Measurements from ENCODE around the gene DCLRE1C. TPM values are rescaled to one million over a fixed set of nuclear protein-coding genes. Genes with fewer than 3 reads are reported as not detected.

Gene DCLRE1C
- total and polyA plus RNA-seq, 9 of the 15 experiments (the other 6 are each of a cell fraction or from before 2014, with no cell fraction given), result 8.8 to 22.2 (median 13.9) TPM

GRCh38 chr10:14947268-14947667, 6.6 kb downstream of the DCLRE1C start:
- intact Hi-C loops (cut with micrococcal nuclease) (no loop called here), in situ Hi-C loops (cut with MboI) (no loop called here)
- no peaks in the 10 kb centered on the region for H3K27me3 ChIP-seq (ENCODE audit: control insufficient read depth in 2 of 2, insufficient read depth in 2 of 2, low read length in 2 of 2)
- no peak for DNase-seq (ENCODE audit: extremely low read depth in 1 of 4, low spot score in 3 of 4)
- BruUV-seq (replicated peaks), result no TSS peak
- H3K9ac ChIP-seq (ENCODE audit: insufficient read depth in 1 of 2, low read depth in 2 of 2, low read length in 2 of 2), result no peak overlapping the region
- ATAC-seq, result no peak
- ChIA-PET POLR2A (no interaction called here), CTCF (ENCODE audit: low intra/inter-chr PET ratio) (no interaction called here)
- FAIRE-seq, result no peak
- H3K79me2 ChIP-seq (ENCODE audit: control insufficient read depth, insufficient read depth, low read length), result peaks cover 28% of the 10 kb centered on the region
- H3K9me3 ChIP-seq (replicated peaks; ENCODE audit: control insufficient read depth, insufficient read depth, low read depth, low read length), result no peaks in the 10 kb centered on the region; the same call in 1 of the 2 replicates
- peaks cover 0 to 9% of the 10 kb centered on the region in 2 experiments; a peak in 2 of 5 replicates for H3K4me1 ChIP-seq (replicated peaks in 1 of 2; ENCODE audit: control insufficient read depth in 2 of 2, insufficient read depth in 2 of 2, low read length in 2 of 2)
- no peak overlapping the region for H3K4me3 ChIP-seq
- H4K20me1 ChIP-seq (replicated peaks; ENCODE audit: control insufficient read depth, insufficient read depth, low read length), result 0 out of 2 replicates have a peak, but pooled peaks cover 3% of the 10 kb centered on the region
- H2AFZ ChIP-seq (ENCODE audit: low read depth, low read length), result no peak overlapping the region
- H3K4me2 ChIP-seq (ENCODE audit: insufficient read depth, low read length), result no peak overlapping the region
- TF ChIP-seq RBM25 (IDR thresholded peaks at IDR 0.05; ENCODE audit: low read depth, low read length, severe bottlenecking), result peak; percentile 61
- TF ChIP-seq CLOCK (CRISPR knock-in tag; IDR thresholded peaks at IDR 0.05; ENCODE audit: borderline replicate concordance), result no peak
- 100% methylated on average over 1 of the region's 1 CpG for WGBS (ENCODE audit: insufficient coverage, low coverage, missing lambda C conversion rate)
- H3K9me1 ChIP-seq (ENCODE audit: control insufficient read depth, insufficient read depth, low read length), result no peaks in the 10 kb centered on the region
- H3K36me3 ChIP-seq (ENCODE audit: control insufficient read depth, insufficient read depth, low read length), result peaks cover 71% of the 10 kb centered on the region
- H3K27ac ChIP-seq (ENCODE audit: extremely low read depth, low read depth, low read length), result no peak overlapping the region

GRCh38 chr10:14945108-14945507, 8.8 kb downstream of the DCLRE1C start:
- CTCF ChIA-PET (ENCODE audit: low intra/inter-chr PET ratio), result no interaction called here
- Histone ChIP-seq H3K36me3 (ENCODE audit: control insufficient read depth, insufficient read depth, low read length) (peaks cover 61% of the 10 kb centered on the region), H3K9ac (ENCODE audit: insufficient read depth in 1 of 2, low read depth in 2 of 2, low read length in 2 of 2) (no peak overlapping the region), H3K4me2 (ENCODE audit: insufficient read depth, low read length) (no peak overlapping the region), H3K27me3 (ENCODE audit: control insufficient read depth in 2 of 2, insufficient read depth in 2 of 2, low read length in 2 of 2) (no peaks in the 10 kb centered on the region), H3K4me1 (replicated peaks in 1 of 2; ENCODE audit: control insufficient read depth in 2 of 2, insufficient read depth in 2 of 2, low read length in 2 of 2) (no peaks in the 10 kb centered on the region), H3K4me3 (no peak overlapping the region), H3K9me3 (replicated peaks; ENCODE audit: control insufficient read depth, insufficient read depth, low read depth, low read length) (no peaks in the 10 kb centered on the region; the same call in 1 of the 2 replicates), H3K9me1 (ENCODE audit: control insufficient read depth, insufficient read depth, low read length) (no peaks in the 10 kb centered on the region), H3K27ac (ENCODE audit: extremely low read depth, low read depth, low read length) (no peak overlapping the region), H4K20me1 (replicated peaks; ENCODE audit: control insufficient read depth, insufficient read depth, low read length) (no peaks in the 10 kb centered on the region), H2AFZ (ENCODE audit: low read depth, low read length) (no peak overlapping the region), H3K79me2 (ENCODE audit: control insufficient read depth, insufficient read depth, low read length) (peaks cover 8% of the 10 kb centered on the region; the same call in 1 of the 3 replicates)
- intact Hi-C loops (cut with micrococcal nuclease) (no loop called here), in situ Hi-C loops (cut with MboI) (no loop called here)
- POLR2A ChIA-PET, result interaction anchor here (1.2 kb wide), 1 partner anchor 14 kb away, joined by 3 read pairs; the partner anchor contains the start of gene MEIG1
- 91% methylated on average over 5 of the region's 5 CpGs for WGBS (ENCODE audit: insufficient coverage, low coverage, missing lambda C conversion rate)
- BruUV-seq (replicated peaks), result no TSS peak
- no peak for DNase-seq (ENCODE audit: extremely low read depth in 1 of 4, low spot score in 3 of 4)
- ATAC-seq, result no peak
- no peak for FAIRE-seq
- TF ChIP-seq CEBPB (tag; IDR thresholded peaks at IDR 0.05) (peak; percentile 48; the same call in 1 of the 2 replicates), CEBPG (CRISPR knock-in tag; IDR thresholded peaks at IDR 0.05) (no peak), CEBPG (tag; conservative IDR thresholded peaks at IDR 0.05 in 1 of 2, IDR thresholded peaks at IDR 0.05 in 1 of 2) (peak; percentile 46 to 58; a peak in 3 of 4 replicates), ZNF511 (CRISPR knock-in tag; IDR thresholded peaks at IDR 0.05) (no peak)
